Cardiac septum (tissue), 1 donor: ENCODE data around the gene FLOT1. TPM values are rescaled to one million over a fixed set of nuclear protein-coding genes. Genes with fewer than 3 reads are reported as not detected.
A peak's percentile ranks its signal among the peaks of the same experiment; 100 is the strongest.
"Not testable (repeated sequence)": the region's sequence is repeated elsewhere in the genome, so short reads cannot be mapped to it uniquely, and the experiment has no call there.

Source experiments
- DNase-seq: peaks from one replicate; pipeline ENCODE4 v3.0.0-alpha.2; 2020; ENCODE audit warnings: low spot score
- intact Hi-C: fragments of 100-400 bp; cut with DNase I; formaldehyde crosslinking; loops from one replicate; pipeline ENCODE4 v1.14.0; 2022
- total RNA-seq: library from RNA; stranded (reverse); fragmentation: NEBNext Ultra II Directional; extraction: Animal tissue kit (Norgen Biotek cat#: 25700); gene quantifications from one replicate; pipeline ENCODE4 v1.2.1, GENCODE V29; 2021
- donor health status: DM: no; HTN: no; CAD: no.

FLOT1 gene
- total RNA-seq, 1 donor from 2014 or later: 251 TPM

DNA sequence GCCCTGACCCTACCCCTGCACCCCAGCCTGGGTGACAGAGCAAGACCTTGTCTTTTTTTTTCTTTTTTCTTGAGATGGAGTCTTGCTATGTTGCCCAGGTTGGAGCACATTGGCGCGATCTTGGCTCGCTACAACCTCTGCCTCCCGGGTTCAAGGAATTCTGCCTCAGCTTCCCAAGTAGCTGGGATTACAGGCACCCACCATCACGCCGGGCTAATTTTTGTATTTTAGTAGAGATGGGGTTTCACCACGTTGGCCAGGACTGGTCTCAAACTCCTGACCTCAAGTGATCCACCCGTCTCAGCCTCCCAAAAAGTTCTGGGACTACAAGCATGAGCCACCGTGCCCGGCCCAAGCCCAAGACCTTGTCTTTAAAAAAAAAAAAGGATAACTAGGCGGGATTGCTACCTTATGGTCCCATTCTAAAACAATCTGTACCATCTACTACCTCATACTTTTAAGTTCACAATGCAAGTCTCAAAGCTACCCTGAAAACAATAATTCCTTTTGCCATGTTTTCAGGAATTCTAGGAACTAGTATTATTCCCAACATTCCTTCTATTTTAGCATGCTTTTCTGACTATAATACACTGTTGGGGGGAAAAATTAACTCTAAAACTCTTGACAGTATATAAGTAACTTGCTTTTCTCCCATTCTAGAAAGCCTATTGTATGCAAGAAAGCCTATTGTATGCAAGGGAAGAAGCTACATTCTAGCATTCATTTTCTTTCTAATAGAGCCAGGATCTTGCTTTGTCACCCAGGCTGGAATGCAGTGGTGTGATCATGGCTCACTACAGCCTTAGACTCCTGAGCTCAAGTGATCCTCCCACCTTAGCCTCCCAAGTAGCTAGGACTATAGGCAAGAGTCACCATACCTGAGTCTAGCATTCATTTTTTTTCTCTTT, 15.7 kb downstream of the FLOT1 start:
- intact Hi-C loops: loop anchor here (10.0 kb wide), 1 partner anchor 358 kb away; no protein-coding TSS in a partner anchor
- DNase-seq: no peak

- DNase-seq: no peak
- intact Hi-C loops: loop anchor here (10.0 kb wide), 1 partner anchor 359 kb away; no protein-coding TSS in a partner anchor
Observed at GRCh38 chr6:30725713-30726505, 16.6 kb downstream of the FLOT1 start.

DNA sequence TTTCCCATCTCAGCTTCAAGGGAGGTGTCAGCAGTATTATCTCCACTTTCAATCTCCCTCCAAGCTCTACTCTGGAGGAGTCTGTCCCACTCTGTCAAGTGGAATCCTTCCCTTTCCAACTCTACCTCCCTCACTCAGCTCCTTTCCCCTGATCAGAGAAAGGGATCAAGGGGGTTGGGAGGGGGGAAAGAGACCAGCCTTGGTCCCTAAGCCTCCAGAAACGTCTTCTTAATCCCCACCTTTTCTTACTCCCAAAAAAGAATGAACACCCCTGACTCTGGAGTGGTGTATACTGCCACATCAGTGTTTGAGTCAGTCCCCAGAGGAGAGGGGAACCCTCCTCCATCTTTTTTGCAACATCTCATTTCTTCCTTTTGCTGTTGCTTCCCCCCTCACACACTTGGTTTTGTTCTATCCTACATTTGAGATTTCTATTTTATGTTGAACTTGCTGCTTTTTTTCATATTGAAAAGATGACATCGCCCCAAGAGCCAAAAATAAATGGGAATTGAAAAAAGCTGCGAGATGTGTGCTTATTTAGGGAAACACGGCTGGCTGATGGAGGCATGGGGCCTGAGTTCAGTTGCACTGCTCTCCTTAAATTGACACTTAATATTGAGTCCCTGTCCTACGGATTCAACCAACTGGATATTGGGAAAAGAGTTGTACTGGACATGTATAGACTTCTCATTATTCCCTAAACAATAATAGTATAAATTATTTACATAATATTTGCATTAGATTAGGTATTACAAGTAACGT, 17.4 kb downstream of the FLOT1 start:
- intact Hi-C loops: loop anchor here (5.0 to 10.0 kb wide), 2 partner anchors 153 to 360 kb away; partner anchors contain the start of gene ABCF1

GRCh38 chr6:30723843-30724741, 18.4 kb downstream of the FLOT1 start:
- not testable (repeated sequence) for DNase-seq
- intact Hi-C loops: loop anchor here (5.0 to 10.0 kb wide), 2 partner anchors 152 to 361 kb away; partner anchors contain the start of gene ABCF1

More for the DNA sequence above, 17.4 kb downstream of the FLOT1 start:
- no peak for DNase-seq

- DNase-seq: peak; percentile 26
- intact Hi-C loops: loop anchor here (5.0 to 10.0 kb wide), 2 partner anchors 151 to 362 kb away; partner anchors contain the start of gene ABCF1
Observed at GRCh38 chr6:30723159-30723842, 19.2 kb downstream of the FLOT1 start.

DNA sequence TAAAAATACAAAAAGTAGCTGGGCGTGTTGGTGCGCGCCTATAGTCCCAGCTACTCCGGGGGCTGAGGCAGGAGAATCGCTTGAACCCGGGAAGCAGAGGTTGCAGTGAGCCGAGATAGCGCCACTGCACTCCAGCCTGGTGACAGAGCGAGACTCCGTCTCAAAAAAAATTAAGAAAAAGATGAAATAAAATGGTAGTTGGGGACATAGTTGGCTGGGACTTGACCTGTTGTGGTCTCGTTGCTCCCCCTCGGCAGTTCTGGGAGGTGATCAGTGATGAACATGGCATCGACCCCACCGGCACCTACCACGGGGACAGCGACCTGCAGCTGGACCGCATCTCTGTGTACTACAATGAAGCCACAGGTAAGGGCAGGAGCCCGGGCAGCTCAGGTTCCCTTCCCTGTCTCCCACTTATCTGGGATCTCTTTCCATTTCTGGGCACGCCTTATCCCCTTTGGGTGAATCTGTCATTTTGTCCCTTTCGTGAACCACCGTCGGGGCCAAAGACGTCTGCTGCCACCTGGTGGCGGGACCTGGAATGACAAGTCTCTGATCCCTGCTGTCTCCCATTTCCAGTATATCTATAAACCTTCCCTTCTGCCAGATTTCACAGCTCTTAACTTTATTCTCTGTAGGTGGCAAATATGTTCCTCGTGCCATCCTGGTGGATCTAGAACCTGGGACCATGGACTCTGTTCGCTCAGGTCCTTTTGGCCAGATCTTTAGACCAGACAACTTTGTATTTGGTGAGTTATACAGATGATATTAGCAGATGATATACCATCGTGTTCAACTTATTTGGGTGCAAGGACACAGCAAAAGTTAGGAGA, 20.0 kb downstream of the FLOT1 start:
- intact Hi-C loops: loop anchor here (1.0 to 10.0 kb wide), 3 partner anchors 43 to 362 kb away; partner anchors contain the start of gene ABCF1
- DNase-seq: peak; percentile 92

- intact Hi-C loops: loop anchor here (1.0 to 10.0 kb wide), 3 partner anchors 43 to 363 kb away; partner anchors contain the start of gene ABCF1
- not testable (repeated sequence) for DNase-seq
Observed at GRCh38 chr6:30722025-30722279, 20.5 kb downstream of the FLOT1 start.

DNA sequence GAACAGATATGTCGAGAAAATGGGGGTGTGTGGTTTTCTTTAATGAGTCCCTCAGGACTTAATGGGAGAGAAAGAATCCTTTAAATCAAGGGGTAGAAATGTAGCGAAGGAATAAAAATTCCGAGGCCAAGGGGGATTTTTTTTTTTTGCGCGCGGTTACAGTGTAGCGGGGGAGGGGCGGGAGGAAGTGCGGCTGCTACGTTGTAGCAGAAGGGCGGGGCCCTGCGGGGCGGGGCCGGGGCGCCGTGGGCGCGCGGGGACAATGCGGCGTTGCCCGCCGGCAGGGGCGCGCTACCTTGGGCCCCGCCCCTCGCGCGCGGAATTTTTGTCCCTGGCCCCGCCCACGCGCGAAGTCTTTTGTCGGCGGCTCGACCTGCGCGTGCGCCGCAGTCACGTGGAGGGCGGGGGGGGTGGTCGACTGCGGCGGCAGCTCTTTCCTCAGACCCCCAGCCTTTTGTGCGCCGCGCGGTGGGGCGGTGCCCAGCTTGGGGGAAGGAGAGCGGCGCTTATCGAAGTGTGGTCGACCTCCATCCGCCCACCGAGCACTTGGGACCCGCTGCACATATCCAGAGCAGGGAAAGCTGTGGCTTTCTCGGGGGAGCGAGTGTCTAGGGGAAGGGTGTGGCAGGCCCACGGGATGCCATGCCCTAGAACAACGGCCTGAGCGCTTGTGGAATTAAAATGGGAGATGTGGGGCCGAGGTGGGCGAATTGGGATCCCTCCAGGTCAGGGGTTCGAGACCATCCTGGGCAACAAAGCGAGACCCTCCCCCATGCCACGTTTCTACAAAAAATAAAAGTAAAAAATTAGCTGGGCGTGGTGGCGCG, 21.1 kb downstream of the FLOT1 start:
- DNase-seq: peak; percentile 97
- intact Hi-C loops: loop anchor here (1.0 to 10.0 kb wide), 5 partner anchors 21 to 363 kb away; partner anchors contain the start of genes ABCF1 and FLOT1

- intact Hi-C loops: loop anchor here (1.0 to 10.0 kb wide), 4 partner anchors 22 to 364 kb away; partner anchors contain the start of genes ABCF1 and FLOT1
- DNase-seq: peak; percentile 86
Observed at GRCh38 chr6:30720738-30721197, 21.7 kb downstream of the FLOT1 start.

GRCh38 chr6:30719791-30720737, 22.4 kb downstream of the FLOT1 start, which contains the start of gene TUBB:
TSS of gene TUBB (plus strand) at chr6:30720352. CDS start at chr6:30720507, 155 bp downstream.
- intact Hi-C loops: loop anchor here (2.0 to 10.0 kb wide), 3 partner anchors 23 to 365 kb away; partner anchors contain the start of genes ABCF1 and FLOT1
- DNase-seq: peak; percentile 98

- intact Hi-C loops: no loop called here
- no peak for DNase-seq
Observed at GRCh38 chr6:30719356-30719755, 23.1 kb downstream of the FLOT1 start.

DNA sequence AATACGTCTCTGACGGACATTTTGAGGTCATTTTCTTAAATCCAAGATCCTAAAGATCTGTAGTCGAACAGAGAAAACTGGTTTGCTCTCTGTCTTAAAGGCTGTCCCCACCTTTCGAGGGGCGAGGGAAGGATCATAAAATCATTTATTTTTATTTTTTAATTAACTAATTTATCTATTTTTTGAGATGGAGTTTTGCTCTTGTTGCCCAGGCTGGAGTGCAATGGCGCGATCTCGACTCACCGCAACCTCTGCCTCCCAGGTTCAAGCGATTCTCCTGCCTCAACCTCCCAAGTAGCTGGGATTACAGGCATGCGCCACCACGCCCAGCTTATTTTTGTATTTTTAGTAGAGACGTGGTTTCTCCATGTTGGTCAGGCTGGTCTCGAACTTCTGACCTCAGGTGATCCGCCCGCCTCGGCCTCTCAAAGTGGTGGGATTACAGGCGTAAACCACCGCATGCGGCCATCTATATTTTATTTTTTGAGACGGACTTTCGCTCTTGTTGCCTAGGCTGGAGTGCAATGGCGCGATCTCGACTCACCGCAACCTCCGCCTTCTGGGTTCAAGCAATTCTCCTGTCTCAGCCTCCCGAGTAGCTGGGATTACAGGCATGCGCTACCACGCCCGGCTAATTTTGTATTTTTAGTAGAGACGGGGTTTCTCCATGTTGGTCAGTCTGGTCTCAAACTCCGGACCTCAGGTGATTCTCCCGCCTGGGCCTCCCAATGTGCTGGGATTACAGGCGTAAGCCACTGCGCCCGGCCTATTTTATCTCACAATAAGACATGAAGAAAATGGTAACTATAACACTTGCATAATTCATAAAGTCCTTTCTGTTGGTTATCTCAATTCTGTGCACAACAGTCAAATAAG, 24.4 kb downstream of the FLOT1 start:
- intact Hi-C loops: loop anchor here (1.0 kb wide), 3 partner anchors 31 to 101 kb away; partner anchors contain the start of genes MRPS18B and PPP1R10
- DNase-seq: not testable (repeated sequence)

DNA sequence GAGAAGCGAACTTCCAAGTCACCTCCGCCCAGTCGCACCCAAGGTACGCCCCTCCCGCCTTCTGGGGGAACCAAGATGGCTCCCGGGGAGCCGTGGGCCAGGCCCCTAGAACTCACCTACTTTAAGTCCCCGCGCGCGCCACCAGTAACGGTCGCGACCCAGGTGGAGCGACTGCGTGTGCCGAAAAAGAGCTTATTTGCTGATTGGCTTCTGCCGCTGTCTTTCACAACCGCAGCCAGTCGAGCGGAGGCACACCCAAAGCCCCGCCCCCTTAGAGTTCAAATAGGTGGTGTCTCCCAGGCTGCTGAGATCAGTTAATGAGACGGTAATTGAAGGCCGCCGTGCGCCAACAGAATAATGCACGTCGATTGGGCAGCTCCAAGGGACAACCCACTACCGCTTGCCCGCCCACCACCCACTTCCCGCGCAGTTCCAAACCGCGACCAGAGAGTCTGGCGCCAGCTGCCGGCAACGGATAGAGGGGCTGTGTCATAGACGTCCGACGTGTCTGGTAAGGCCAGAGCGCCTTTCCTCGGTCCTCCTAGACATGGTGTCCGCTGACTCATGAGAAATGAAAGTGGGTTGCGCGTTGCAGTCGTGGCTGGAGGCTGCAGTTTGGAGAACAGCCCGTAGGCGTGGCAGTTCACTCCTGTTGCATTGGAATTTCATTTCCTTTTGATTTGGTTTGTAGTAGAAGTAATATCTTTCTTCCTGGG, 25.2 kb downstream of the FLOT1 start, which contains the start of gene MDC1:
TSS of gene MDC1 (minus strand) at position 153 of the 716 bp plus-strand sequence. CDS start 2,106 bp downstream, outside the sequence.
- intact Hi-C loops: loop anchor here (1.0 kb wide), 3 partner anchors 30 to 100 kb away; partner anchors contain the start of genes MRPS18B and PPP1R10

More for the DNA sequence above, 25.2 kb downstream of the FLOT1 start, which contains the start of gene MDC1:
- peak; percentile 100 for DNase-seq
